Hematopoietic multipotent progenitor cell treated with erythropoietin and hydrocortisone succinate and interleukin-3 and kit ligand, for 8 days (in vitro differentiated cells): ENCODE data around the gene GADD45GIP1.
A peak's percentile ranks its signal among the peaks of the same experiment; 100 is the strongest.
"Not testable (repeated sequence)": the region's sequence is repeated elsewhere in the genome, so short reads cannot be mapped to it uniquely, and the experiment has no call there.

Experiments
- DNase-seq: peaks from one replicate; pipeline ENCODE4 v3.0.0-alpha.2; 2015

Gene GADD45GIP1

GRCh38 chr19:12937927-12938778 lies 18.9 kb downstream of the GADD45GIP1 start, which contains the start of gene CALR:
Gene CALR (plus strand): TSS chr19:12938609. CDS start chr19:12938680, 71 bp downstream.
- peak; percentile 100 for DNase-seq

- peak; percentile 84 for DNase-seq
Measured at GRCh38 chr19:12937093-12937926, 19.7 kb downstream of the GADD45GIP1 start.

GRCh38 chr19:12936582-12936981 lies 20.4 kb downstream of the GADD45GIP1 start:
- peak; percentile 30 for DNase-seq

- no peak for DNase-seq
Measured at GRCh38 chr19:12935071-12935470, 22.0 kb downstream of the GADD45GIP1 start.

- DNase-seq: peak; percentile 93
Measured at GRCh38 chr19:12933287-12934072, 23.5 kb downstream of the GADD45GIP1 start, which contains the start of gene FARSA. Gene FARSA (minus strand): TSS chr19:12933711. CDS start chr19:12933696, 15 bp downstream.

GRCh38 chr19:12932392-12933286 lies 24.4 kb downstream of the GADD45GIP1 start:
- DNase-seq: peak; percentile 25

- no peak for DNase-seq
Measured at GRCh38 chr19:12930002-12930645, 26.9 kb downstream of the GADD45GIP1 start.

- no peak for DNase-seq
Measured at GRCh38 chr19:12924621-12925310, 32.3 kb downstream of the GADD45GIP1 start.

- DNase-seq: no peak
Measured at GRCh38 chr19:12922959-12923358, 34.1 kb downstream of the GADD45GIP1 start.

GRCh38 chr19:12921047-12921446 lies 36.0 kb downstream of the GADD45GIP1 start:
- no peak for DNase-seq

GRCh38 chr19:12918253-12918652 lies 38.8 kb downstream of the GADD45GIP1 start:
- DNase-seq: no peak

GRCh38 chr19:12915860-12916259 lies 41.2 kb downstream of the GADD45GIP1 start:
- DNase-seq: not testable (repeated sequence)

- DNase-seq: peak; percentile 73
Measured at GRCh38 chr19:12913851-12914690, 43.0 kb downstream of the GADD45GIP1 start.

GRCh38 chr19:12913011-12913561 lies 43.9 kb downstream of the GADD45GIP1 start:
- peak; percentile 55 for DNase-seq

GRCh38 chr19:12912571-12912970 lies 44.5 kb downstream of the GADD45GIP1 start:
- DNase-seq: no peak

- no peak for DNase-seq
Measured at GRCh38 chr19:12907166-12907565, 49.9 kb downstream of the GADD45GIP1 start.
